ENCODE measurements around the gene AQR. TPM values are rescaled to one million over a fixed set of nuclear protein-coding genes. Genes with fewer than 3 reads are reported as not detected.

The AQR gene
- total RNA-seq, 4 donors from 2014 or later: 6.3 to 13.1 (median 10.3) TPM

GRCh38 chr15:35003928-35004327 is 34.4 kb upstream of the AQR start:
- in situ Hi-C loops (cut with MboI; ENCODE audit: low sequenced_read_pairs in 4 of 4): no loop called here
- DNase-seq: no peak
- Histone ChIP-seq H3K9me3 (no peaks in the 10 kb centered on the region), H3K4me1 (peaks cover 0 to 5% of the 10 kb centered on the region in 2 donors), H3K27ac (no peak overlapping the region), H3K27me3 (no peaks in the 10 kb centered on the region), H3K4me3 (no peak overlapping the region), H3K36me3 (no peaks in the 10 kb centered on the region)
- TF ChIP-seq, protein P1, sequence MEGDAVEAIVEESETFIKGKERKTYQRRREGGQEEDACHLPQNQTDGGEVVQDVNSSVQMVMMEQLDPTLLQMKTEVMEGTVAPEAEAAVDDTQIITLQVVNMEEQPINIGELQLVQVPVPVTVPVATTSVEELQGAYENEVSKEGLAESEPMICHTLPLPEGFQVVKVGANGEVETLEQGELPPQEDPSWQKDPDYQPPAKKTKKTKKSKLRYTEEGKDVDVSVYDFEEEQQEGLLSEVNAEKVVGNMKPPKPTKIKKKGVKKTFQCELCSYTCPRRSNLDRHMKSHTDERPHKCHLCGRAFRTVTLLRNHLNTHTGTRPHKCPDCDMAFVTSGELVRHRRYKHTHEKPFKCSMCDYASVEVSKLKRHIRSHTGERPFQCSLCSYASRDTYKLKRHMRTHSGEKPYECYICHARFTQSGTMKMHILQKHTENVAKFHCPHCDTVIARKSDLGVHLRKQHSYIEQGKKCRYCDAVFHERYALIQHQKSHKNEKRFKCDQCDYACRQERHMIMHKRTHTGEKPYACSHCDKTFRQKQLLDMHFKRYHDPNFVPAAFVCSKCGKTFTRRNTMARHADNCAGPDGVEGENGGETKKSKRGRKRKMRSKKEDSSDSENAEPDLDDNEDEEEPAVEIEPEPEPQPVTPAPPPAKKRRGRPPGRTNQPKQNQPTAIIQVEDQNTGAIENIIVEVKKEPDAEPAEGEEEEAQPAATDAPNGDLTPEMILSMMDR (IDR thresholded peaks at IDR 0.05 in 4 of 5, conservative IDR thresholded peaks at IDR 0.05 in 1 of 5): no peak
- no peak for TF ChIP-seq POLR2A (IDR thresholded peaks at IDR 0.05)
- no peak for ATAC-seq
- intact Hi-C loops (cut with DNase I; ENCODE audit: low total_unique reads): no loop called here

DNA sequence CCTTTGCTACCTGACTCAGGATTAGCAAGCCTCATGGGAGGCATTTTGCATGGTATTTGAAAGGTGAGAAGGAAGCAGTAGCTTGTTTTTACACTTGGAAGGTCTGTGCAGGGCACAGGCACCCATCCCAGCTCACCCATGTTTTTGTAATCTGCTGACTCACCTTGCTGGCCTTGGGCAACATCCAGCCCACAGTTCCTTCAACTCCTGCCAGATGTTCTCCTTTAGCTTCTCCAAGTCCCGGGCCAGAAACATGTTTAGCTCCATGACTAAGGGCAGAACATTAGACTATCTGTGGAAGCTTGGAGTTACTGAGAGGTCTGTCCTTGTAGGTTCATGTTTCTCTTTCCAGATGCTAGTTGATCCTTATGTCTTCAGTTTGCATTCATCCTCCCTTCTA is 31.0 kb upstream of the AQR start:
- H3K4me3 ChIP-seq: no peak overlapping the region
- in situ Hi-C loops (cut with MboI; ENCODE audit: low sequenced_read_pairs in 4 of 4): no loop called here
- H3K36me3 ChIP-seq: no peaks in the 10 kb centered on the region
- TF ChIP-seq, protein P1 (IDR thresholded peaks at IDR 0.05 in 4 of 5, conservative IDR thresholded peaks at IDR 0.05 in 1 of 5): no peak
- TF ChIP-seq POLR2A (IDR thresholded peaks at IDR 0.05): no peak
- DNase-seq: peak; percentile 50 to 86
- H3K4me1 ChIP-seq: peaks cover 0 to 5% of the 10 kb centered on the region in 2 donors
- H3K9me3 ChIP-seq: no peaks in the 10 kb centered on the region
- peak; percentile 99 for ATAC-seq
- H3K27ac ChIP-seq: peak overlapping the region in 3 of 4 donors; percentile 14 to 53 (median 47)
- H3K27me3 ChIP-seq: no peaks in the 10 kb centered on the region
- intact Hi-C loops (cut with DNase I; ENCODE audit: low total_unique reads): no loop called here

- no peaks in the 10 kb centered on the region for H3K9me3 ChIP-seq
- H3K27me3 ChIP-seq: no peaks in the 10 kb centered on the region
- no peaks in the 10 kb centered on the region for H3K36me3 ChIP-seq
- in situ Hi-C loops (cut with MboI; ENCODE audit: low sequenced_read_pairs in 4 of 4): loop anchor here in 2 of 4 donors (25.0 kb wide), 3 partner anchors 638 to 788 kb away; partner anchors contain the start of genes EMC4 (in 1 of the 2), KATNBL1 (in 1 of the 2) and LPCAT4 (in 1 of the 2)
- peak overlapping the region in 1 of 4 donors; percentile 47 for H3K27ac ChIP-seq
- peaks cover 0 to 5% of the 10 kb centered on the region in 2 donors for H3K4me1 ChIP-seq
- ATAC-seq (no peak), DNase-seq (no peak)
- H3K4me3 ChIP-seq: no peak overlapping the region
- intact Hi-C loops (cut with DNase I; ENCODE audit: low total_unique reads): no loop called here
- TF ChIP-seq, protein P1 (IDR thresholded peaks at IDR 0.05 in 4 of 5, conservative IDR thresholded peaks at IDR 0.05 in 1 of 5): no peak
- TF ChIP-seq POLR2A (IDR thresholded peaks at IDR 0.05): no peak
Observed at GRCh38 chr15:34999906-35000305, 30.4 kb upstream of the AQR start.

GRCh38 chr15:34994925-34995324 is 25.4 kb upstream of the AQR start:
- intact Hi-C loops (cut with DNase I; ENCODE audit: low total_unique reads): no loop called here
- peaks cover 0 to 7% (median 0%) of the 10 kb centered on the region in 3 donors for H3K27me3 ChIP-seq
- no peaks in the 10 kb centered on the region for H3K36me3 ChIP-seq
- H3K4me3 ChIP-seq: no peak overlapping the region
- H3K27ac ChIP-seq: no peak overlapping the region
- no peaks in the 10 kb centered on the region for H3K9me3 ChIP-seq
- in situ Hi-C loops (cut with MboI; ENCODE audit: low sequenced_read_pairs in 4 of 4): loop anchor here in 2 of 4 donors (25.0 kb wide), 3 partner anchors 633 to 783 kb away; partner anchors contain the start of genes EMC4 (in 1 of the 2), KATNBL1 (in 1 of the 2) and LPCAT4 (in 1 of the 2)
- TF ChIP-seq POLR2A (IDR thresholded peaks at IDR 0.05): no peak
- TF ChIP-seq, protein P1 (IDR thresholded peaks at IDR 0.05 in 4 of 5, conservative IDR thresholded peaks at IDR 0.05 in 1 of 5): no peak
- H3K4me1 ChIP-seq: no peaks in the 10 kb centered on the region
- DNase-seq (no peak), ATAC-seq (no peak)
